Stimulated activated CD8-positive, alpha-beta memory T cell treated with anti-CD3 and anti-CD28 coated beads, Interleukin-2, amount 100 ng/mL, for 1 hour (primary cell): ENCODE results near the gene NEURL1.
"Not testable (repeated sequence)": the region's sequence is repeated elsewhere in the genome, so short reads cannot be mapped to it uniquely, and the experiment has no call there.

Experiments used
- DNase-seq, 2 donors: peaks; one replicate each; pipeline ENCODE4 v3.0.0-alpha.2; 2020; ENCODE audit warnings: low read depth in 2 of 2

NEURL1 gene

GRCh38 chr10:103493916-103494877 is 692 bp downstream of the NEURL1 start:
- DNase-seq = no peak

GRCh38 chr10:103495321-103495720 is 1.8 kb downstream of the NEURL1 start:
- no peak for DNase-seq

GRCh38 chr10:103497161-103497915 is 3.8 kb downstream of the NEURL1 start:
- DNase-seq = no peak

GRCh38 chr10:103498936-103499638 is 5.6 kb downstream of the NEURL1 start:
- no peak for DNase-seq

GRCh38 chr10:103499881-103500280 is 6.4 kb downstream of the NEURL1 start:
- no peak for DNase-seq

GRCh38 chr10:103500481-103500880 is 7.0 kb downstream of the NEURL1 start:
- DNase-seq = no peak

GRCh38 chr10:103501186-103501585 is 7.7 kb downstream of the NEURL1 start:
- no peak for DNase-seq

- no peak for DNase-seq
Observed at GRCh38 chr10:103502849-103503660, 9.6 kb downstream of the NEURL1 start.

- DNase-seq = not testable (repeated sequence)
Observed at GRCh38 chr10:103503777-103504176, 10.3 kb downstream of the NEURL1 start.

- no peak for DNase-seq
Observed at GRCh38 chr10:103504181-103504783, 10.8 kb downstream of the NEURL1 start.

- no peak for DNase-seq
Observed at GRCh38 chr10:103506061-103506460, 12.6 kb downstream of the NEURL1 start.

- no peak for DNase-seq
Observed at GRCh38 chr10:103507235-103508191, 14.0 kb downstream of the NEURL1 start.

- no peak for DNase-seq
Observed at GRCh38 chr10:103510046-103510685, 16.7 kb downstream of the NEURL1 start.

- no peak for DNase-seq
Observed at GRCh38 chr10:103510791-103511752, 17.6 kb downstream of the NEURL1 start.

GRCh38 chr10:103512166-103512565 is 18.7 kb downstream of the NEURL1 start:
- DNase-seq = no peak

GRCh38 chr10:103512591-103513379 is 19.3 kb downstream of the NEURL1 start:
- no peak for DNase-seq

GRCh38 chr10:103513380-103514060 is 20.0 kb downstream of the NEURL1 start:
- DNase-seq = no peak
